Ovary (tissue), 9 donors: ENCODE results near the gene MYO1C. TPM values are rescaled to one million over a fixed set of nuclear protein-coding genes. Genes with fewer than 3 reads are reported as not detected.

Experiments used
- DNase-seq, 5 donors: peaks; one replicate each; pipeline ENCODE4 v3.0.0-alpha.2; 2019 to 2020
- H3K27ac ChIP-seq, 2 donors: fragments of 200-600 bp; one replicate each; pipeline versions ENCODE4 v1.5.1 to v1.8.0; 2019 to 2022
- H3K27me3 ChIP-seq: fragments of 200-600 bp; one replicate; pipeline ENCODE4 v1.8.0; 2022
- H3K36me3 ChIP-seq: fragments of 200-600 bp; sonication (generic); one replicate; pipeline ENCODE4 v1.5.1; 2019
- H3K4me1 ChIP-seq: one replicate; pipeline ENCODE4 v1.8.1; 2013; ENCODE audit warnings: mild to moderate bottlenecking, moderate library complexity; ENCODE audit not compliant: insufficient read depth
- H3K4me3 ChIP-seq: fragments of 200-600 bp; sonication (generic); one replicate; pipeline ENCODE4 v1.5.1; 2017
- H3K9me3 ChIP-seq, 2 donors: fragments of 200-600 bp in 1 of 2; sonication (generic) in 1 of 2; one replicate each; pipeline versions ENCODE4 v1.5.1 to v1.8.1; 2013 to 2019; ENCODE audit warnings: mild to moderate bottlenecking in 1 of 2, moderate library complexity in 1 of 2
- CTCF ChIP-seq, 3 donors: fragments of 450-650 bp in 2 of 3; fragments of 200-600 bp in 1 of 3; IDR thresholded peaks; one replicate each; pipeline versions ENCODE4 v1.5.1 to v1.8.0; 2016 to 2022; ENCODE audit warnings: antibody characterized with exemption in 3 of 3, mild to moderate bottlenecking in 1 of 3
- EP300 ChIP-seq: sonication (generic); formaldehyde crosslinking; IDR thresholded peaks from one replicate; pipeline ENCODE4 v1.6.1; 2017; ENCODE audit warnings: antibody characterized with exemption
- POLR2A ChIP-seq: fragments of 450-650 bp; IDR thresholded peaks from one replicate; pipeline ENCODE4 v1.6.1; 2017; ENCODE audit warnings: antibody characterized with exemption, mild to moderate bottlenecking, moderate library complexity
- WGBS, 3 donors: extraction: QIAGEN DNeasy Blood & Tissue Kit in 1 of 3; methylation state at CpG; one replicate each; pipeline versions ENCODE4 v1.1.5 to v1.1.7; 2013 to 2017; 5-methylcytosine and 5-hydroxymethylcytosine counted together
- intact Hi-C, 4 donors: fragments of 100-400 bp; cut with DNase I; formaldehyde crosslinking; loops; one replicate each; pipeline versions ENCODE4 v1.11.0 to v1.15.1; 2022 to 2023
- polyA plus RNA-seq, 2 donors: library from polyadenylated mRNA; stranded (reverse); fragments of 200-250 nt in 1 of 2; fragments of 350-450 nt in 1 of 2; fragmentation: Illumina TruSeq in 1 of 2; extraction: RNeasy Lipid Tissue Mini Kit (QIAGEN cat#74804) in 1 of 2; gene quantifications; one replicate each; pipeline ENCODE4 v1.2.3, GENCODE V29; 2013 to 2014
- total RNA-seq, 7 donors: library from RNA; depleted of rRNA in 2 of 7; stranded (reverse); fragments of >200 nt in 2 of 7; fragmentation: NEBNext Ultra II Directional in 3 of 7; extraction: Animal tissue kit (Norgen Biotek cat#: 25700) in 3 of 7; gene quantifications; one replicate each; pipeline versions ENCODE4 v1.1.0 to v1.2.4, GENCODE V29; 2016 to 2023
- donor health status: DM: no; HTN: no; CAD: no; lungs with moderate emphysema.
- donor health status: DM: no; HTN: no; CAD: no.
- donor health status: Bipolar disorder and iron deficiency.
- donor health status: DM: yes; HTN: yes; CAD: no.
- donor health status: DM: no; HTN: no; CAD: no.
- donor health status: DM: yes; HTN: yes; CAD: no.

MYO1C gene
- total and polyA plus RNA-seq, 9 donors = 41.8 to 140 (median 100) TPM

- 63 to 73% (median 66%) methylated on average over 23 of the region's 23 CpGs for WGBS, 3 donors
- intact Hi-C loops = loop anchor here in 1 of 4 donors (10.0 kb wide), 1 partner anchor 109 kb away; no protein-coding TSS in a partner anchor
Observed at GRCh38 chr17:1493291-1493980, 950 bp upstream of the MYO1C start.

GRCh38 chr17:1491443-1492248 lies 840 bp downstream of the MYO1C start:
- H3K9me3 ChIP-seq = no peaks in the 10 kb centered on the region
- peaks cover 7% of the 10 kb centered on the region for H3K4me1 ChIP-seq
- TF ChIP-seq POLR2A (no peak), EP300 (no peak), CTCF (IDR thresholded peaks at IDR 0.05) (no peak)
- WGBS, 3 donors = 1 to 3% (median 2%) methylated on average over 23 to 94 of the region's 94 CpGs
- peak overlapping the region; percentile 56 for H3K4me3 ChIP-seq
- intact Hi-C loops = loop anchor here in 1 of 4 donors (10.0 kb wide), 1 partner anchor 107 kb away; no protein-coding TSS in a partner anchor
- no peaks in the 10 kb centered on the region for H3K27me3 ChIP-seq
- peak; percentile 61 to 78 (median 73) for DNase-seq
- peak overlapping the region; percentile 87 to 91 for H3K27ac ChIP-seq
- H3K36me3 ChIP-seq = no peaks in the 10 kb centered on the region

More at GRCh38 chr17:1493291-1493980, 950 bp upstream of the MYO1C start:
- Histone ChIP-seq H3K36me3 (no peaks in the 10 kb centered on the region), H3K4me1 (peaks cover 5% of the 10 kb centered on the region), H3K27ac (peak overlapping the region in 1 of 2 donors; percentile 87), H3K27me3 (no peaks in the 10 kb centered on the region), H3K4me3 (no peak overlapping the region), H3K9me3 (no peaks in the 10 kb centered on the region)
- DNase-seq = no peak
- no peak for TF ChIP-seq EP300
- TF ChIP-seq POLR2A = no peak
- TF ChIP-seq CTCF (IDR thresholded peaks at IDR 0.05) = no peak

- intact Hi-C loops = loop anchor here in 1 of 4 donors (10.0 kb wide), 1 partner anchor 106 kb away; no protein-coding TSS in a partner anchor
- peak; percentile 56 to 74 (median 67) for DNase-seq
Observed at GRCh38 chr17:1490643-1491442, 1.6 kb downstream of the MYO1C start.

More at GRCh38 chr17:1490643-1491442, 1.6 kb downstream of the MYO1C start:
- TF ChIP-seq POLR2A (peak; percentile 23), CTCF (IDR thresholded peaks at IDR 0.05) (no peak), EP300 (no peak)
- H3K27ac ChIP-seq = peak overlapping the region; percentile 80 to 82
- H3K4me3 ChIP-seq = peak overlapping the region; percentile 56
- no peaks in the 10 kb centered on the region for H3K9me3 ChIP-seq
- peaks cover 8% of the 10 kb centered on the region for H3K4me1 ChIP-seq
- WGBS, 3 donors = 2 to 4% (median 2%) methylated on average over 36 to 52 of the region's 52 CpGs
- no peaks in the 10 kb centered on the region for H3K36me3 ChIP-seq
- H3K27me3 ChIP-seq = no peaks in the 10 kb centered on the region
